ENCODE data around the gene PTPRM.

Gene PTPRM

GRCh38 chr18:7856733-7857132 lies 289.6 kb downstream of the PTPRM start:
- H3K4me3 Mint-ChIP-seq = no peak overlapping the region
- H3K27ac Mint-ChIP-seq = no peak overlapping the region
- H3K9me3 Mint-ChIP-seq = peaks cover 5% of the 10 kb centered on the region
- DNase-seq = no peak
- no peaks in the 10 kb centered on the region for H3K36me3 Mint-ChIP-seq (ENCODE audit: low read depth)
- no peak for ATAC-seq
- H3K4me1 Mint-ChIP-seq = no peaks in the 10 kb centered on the region
- H3K27me3 Mint-ChIP-seq = no peaks in the 10 kb centered on the region

GRCh38 chr18:7857562-7857961 lies 290.4 kb downstream of the PTPRM start:
- Mint-ChIP-seq H3K27ac (no peak overlapping the region), H3K9me3 (no peaks in the 10 kb centered on the region), H3K4me1 (no peaks in the 10 kb centered on the region), H3K36me3 (ENCODE audit: low read depth) (no peaks in the 10 kb centered on the region), H3K4me3 (no peak overlapping the region), H3K27me3 (no peaks in the 10 kb centered on the region)
- DNase-seq (no peak), ATAC-seq (no peak)

- H3K9me3 Mint-ChIP-seq = no peaks in the 10 kb centered on the region
- no peaks in the 10 kb centered on the region for H3K36me3 Mint-ChIP-seq (ENCODE audit: low read depth)
- no peak overlapping the region for H3K27ac Mint-ChIP-seq
- no peaks in the 10 kb centered on the region for H3K27me3 Mint-ChIP-seq
- no peaks in the 10 kb centered on the region for H3K4me1 Mint-ChIP-seq
- DNase-seq (no peak), ATAC-seq (no peak)
- H3K4me3 Mint-ChIP-seq = no peak overlapping the region
These were observed 292.0 kb downstream of the PTPRM start for GRCh38 chr18:7859122-7859521.

- Mint-ChIP-seq H3K36me3 (ENCODE audit: low read depth) (no peaks in the 10 kb centered on the region), H3K9me3 (peaks cover 7% of the 10 kb centered on the region), H3K4me1 (no peaks in the 10 kb centered on the region), H3K4me3 (no peak overlapping the region), H3K27me3 (peaks cover 2% of the 10 kb centered on the region), H3K27ac (no peak overlapping the region)
- DNase-seq (no peak), ATAC-seq (no peak)
These were observed 303.1 kb downstream of the PTPRM start for GRCh38 chr18:7870266-7870665.

DNA sequence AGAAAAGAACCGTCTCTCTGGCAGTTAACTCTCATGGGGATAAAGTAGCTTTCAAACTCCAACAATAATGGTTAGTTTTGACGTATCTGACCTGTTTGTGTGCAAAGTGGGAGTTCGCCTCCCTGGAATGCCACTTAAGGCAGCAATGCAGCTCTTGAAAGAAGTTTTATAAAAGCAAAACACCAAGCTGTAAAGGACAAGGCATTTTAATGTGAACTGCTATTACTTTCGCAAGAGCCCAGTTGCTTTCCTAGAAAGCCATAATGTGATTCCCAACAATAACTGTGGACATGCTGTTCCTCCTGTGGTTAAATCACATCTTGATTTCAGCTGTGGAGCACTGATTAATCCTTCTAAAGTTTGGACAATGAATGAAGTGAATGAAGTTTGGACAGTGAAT lies 303.7 kb downstream of the PTPRM start:
- Mint-ChIP-seq H3K36me3 (ENCODE audit: low read depth) (no peaks in the 10 kb centered on the region), H3K4me3 (no peak overlapping the region), H3K27ac (no peak overlapping the region), H3K4me1 (no peaks in the 10 kb centered on the region), H3K27me3 (peaks cover 2% of the 10 kb centered on the region), H3K9me3 (peaks cover 7% of the 10 kb centered on the region)
- ATAC-seq (no peak), DNase-seq (no peak)

- Mint-ChIP-seq H3K27me3 (peaks cover 2% of the 10 kb centered on the region), H3K36me3 (ENCODE audit: low read depth) (no peaks in the 10 kb centered on the region), H3K27ac (no peak overlapping the region), H3K4me1 (no peaks in the 10 kb centered on the region), H3K9me3 (peaks cover 4% of the 10 kb centered on the region), H3K4me3 (no peak overlapping the region)
- no peak for DNase-seq
- no peak for ATAC-seq
These were observed 304.7 kb downstream of the PTPRM start for GRCh38 chr18:7871560-7872456.

- no peak for ATAC-seq
These were observed 305.5 kb downstream of the PTPRM start for GRCh38 chr18:7872569-7872968.

DNA sequence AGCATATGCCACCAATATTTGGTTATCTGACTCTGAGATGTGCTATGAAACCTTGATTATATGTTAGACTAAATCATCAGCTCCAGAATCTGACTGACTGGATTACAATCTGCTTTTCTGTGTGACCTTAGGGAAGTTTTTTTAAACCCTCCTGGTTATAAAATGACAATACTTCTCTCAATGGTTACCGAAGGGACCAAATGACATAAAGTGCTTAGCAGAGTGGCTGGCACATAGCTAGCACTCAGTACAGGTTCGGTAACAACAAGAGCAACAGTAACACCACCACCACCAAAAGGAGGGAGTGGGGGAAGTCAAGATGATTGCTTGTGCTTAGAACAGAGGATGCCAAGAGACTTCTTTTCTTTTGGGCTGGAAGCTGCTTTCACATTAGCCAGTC lies 306.2 kb downstream of the PTPRM start:
- Mint-ChIP-seq H3K9me3 (peaks cover 4% of the 10 kb centered on the region), H3K4me1 (no peaks in the 10 kb centered on the region), H3K27ac (no peak overlapping the region), H3K4me3 (no peak overlapping the region), H3K36me3 (ENCODE audit: low read depth) (no peaks in the 10 kb centered on the region), H3K27me3 (peaks cover 2% of the 10 kb centered on the region)
- DNase-seq (no peak), ATAC-seq (no peak)

More at GRCh38 chr18:7872569-7872968, 305.5 kb downstream of the PTPRM start:
- no peak overlapping the region for H3K27ac Mint-ChIP-seq
- no peak overlapping the region for H3K4me3 Mint-ChIP-seq
- H3K27me3 Mint-ChIP-seq = peaks cover 2% of the 10 kb centered on the region
- DNase-seq = no peak
- no peaks in the 10 kb centered on the region for H3K36me3 Mint-ChIP-seq (ENCODE audit: low read depth)
- no peaks in the 10 kb centered on the region for H3K4me1 Mint-ChIP-seq
- H3K9me3 Mint-ChIP-seq = peaks cover 4% of the 10 kb centered on the region

- H3K4me3 Mint-ChIP-seq = no peak overlapping the region
These were observed 309.4 kb downstream of the PTPRM start for GRCh38 chr18:7876354-7877104.

DNA sequence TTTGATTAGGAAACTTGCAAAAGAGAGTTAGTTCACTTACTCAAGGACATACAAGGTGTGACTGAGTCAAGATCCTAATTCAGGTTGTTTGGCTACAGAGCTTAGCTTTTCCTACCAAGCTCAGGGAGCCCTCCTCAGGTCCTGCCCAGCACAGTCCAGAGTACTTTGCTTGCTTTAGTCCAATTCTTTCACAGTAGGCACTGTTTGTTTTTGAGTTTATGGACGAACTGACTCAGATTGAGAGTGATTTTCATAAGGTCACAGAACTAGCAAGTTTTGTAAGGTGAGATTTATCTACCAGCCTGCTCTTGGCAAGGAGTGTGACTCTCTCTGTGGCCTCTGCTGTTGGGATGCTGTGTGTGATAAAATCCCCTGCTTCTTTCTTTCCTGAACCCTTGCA lies 310.5 kb downstream of the PTPRM start:
- ATAC-seq (no peak), DNase-seq (no peak)
- Mint-ChIP-seq H3K4me1 (no peaks in the 10 kb centered on the region), H3K27ac (no peak overlapping the region), H3K9me3 (peaks cover 4% of the 10 kb centered on the region), H3K4me3 (no peak overlapping the region), H3K36me3 (ENCODE audit: low read depth) (no peaks in the 10 kb centered on the region), H3K27me3 (peaks cover 2% of the 10 kb centered on the region)

More at GRCh38 chr18:7876354-7877104, 309.4 kb downstream of the PTPRM start:
- Mint-ChIP-seq H3K4me1 (no peaks in the 10 kb centered on the region), H3K27me3 (peaks cover 2% of the 10 kb centered on the region), H3K36me3 (ENCODE audit: low read depth) (no peaks in the 10 kb centered on the region), H3K27ac (no peak overlapping the region), H3K9me3 (peaks cover 4% of the 10 kb centered on the region)
- DNase-seq (no peak), ATAC-seq (no peak)

DNA sequence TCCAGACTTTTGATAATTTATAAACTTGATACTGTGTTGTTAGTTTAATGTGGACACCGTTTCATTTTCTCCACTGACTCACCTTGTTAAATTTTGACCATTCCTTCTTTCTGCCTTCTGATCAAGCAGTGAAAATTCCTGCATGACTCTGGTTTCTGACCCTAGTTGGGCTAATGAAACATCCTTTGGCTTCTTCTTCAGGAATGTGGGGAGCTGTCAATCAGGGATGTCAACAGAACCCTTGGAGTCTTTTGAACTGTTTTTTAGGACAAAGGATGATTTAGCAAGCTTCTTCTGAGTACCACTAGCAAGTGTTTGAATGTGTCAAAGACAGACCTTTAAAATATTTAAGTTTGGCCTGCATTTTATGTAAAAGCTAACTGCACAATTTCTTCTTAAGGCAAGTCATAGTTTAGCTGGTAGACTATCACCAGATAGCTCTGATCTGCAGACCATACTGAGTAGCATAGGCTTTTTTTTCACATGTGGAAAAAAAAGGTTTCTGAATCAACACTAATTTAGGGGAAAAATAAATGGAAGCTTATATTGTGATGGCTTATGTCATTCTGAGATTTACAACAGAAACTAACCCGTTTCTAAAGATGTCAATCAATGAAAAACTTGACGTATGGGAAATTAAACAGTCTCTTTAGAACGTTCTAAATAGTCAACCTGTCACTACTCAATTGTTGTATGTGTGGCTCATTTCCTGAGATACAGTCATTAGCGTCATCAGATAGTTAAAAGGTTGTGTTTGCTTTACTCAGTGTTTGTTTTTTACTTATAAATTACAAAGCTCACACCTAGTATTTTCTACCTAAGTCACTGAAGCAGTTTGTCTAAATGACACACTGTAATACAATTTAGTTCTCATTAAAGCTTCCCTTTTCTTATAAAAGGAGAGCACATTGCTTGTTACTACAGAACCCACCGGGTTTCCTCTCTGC lies 311.4 kb downstream of the PTPRM start:
- no peak overlapping the region for H3K27ac Mint-ChIP-seq
- no peak for DNase-seq
- ATAC-seq = no peak

GRCh38 chr18:7879717-7880116 lies 312.6 kb downstream of the PTPRM start:
- Mint-ChIP-seq H3K4me1 (no peaks in the 10 kb centered on the region), H3K4me3 (no peak overlapping the region), H3K27ac (no peak overlapping the region), H3K9me3 (peaks cover 4% of the 10 kb centered on the region), H3K27me3 (no peaks in the 10 kb centered on the region), H3K36me3 (ENCODE audit: low read depth) (no peaks in the 10 kb centered on the region)
- DNase-seq (no peak), ATAC-seq (no peak)

More for the DNA sequence above, 311.4 kb downstream of the PTPRM start:
- Mint-ChIP-seq H3K9me3 (peaks cover 4% of the 10 kb centered on the region), H3K36me3 (ENCODE audit: low read depth) (no peaks in the 10 kb centered on the region), H3K27me3 (peaks cover 2% of the 10 kb centered on the region), H3K4me1 (no peaks in the 10 kb centered on the region), H3K4me3 (no peak overlapping the region)

DNA sequence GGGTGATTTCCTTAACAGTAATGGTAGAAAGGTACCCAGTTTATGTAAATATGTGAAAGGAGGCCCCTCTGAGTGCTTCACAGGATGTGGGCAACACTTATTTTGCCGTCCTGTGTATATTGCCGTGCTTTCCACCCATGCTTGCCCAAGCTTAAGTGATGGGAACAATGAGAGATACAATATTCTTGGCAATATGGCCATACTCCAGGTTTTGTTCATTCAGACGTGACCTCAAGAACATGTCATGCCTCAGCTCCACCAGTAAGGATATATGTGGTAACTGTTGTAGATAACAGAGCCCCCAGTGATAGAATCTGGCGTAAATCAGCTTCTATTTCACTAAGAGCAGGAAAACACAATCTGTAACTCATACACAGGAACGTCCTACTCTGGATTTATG lies 318.7 kb downstream of the PTPRM start:
- no peaks in the 10 kb centered on the region for H3K9me3 Mint-ChIP-seq
- H3K4me1 Mint-ChIP-seq = no peaks in the 10 kb centered on the region
- no peak for DNase-seq
- H3K4me3 Mint-ChIP-seq = no peak overlapping the region
- H3K27me3 Mint-ChIP-seq = no peaks in the 10 kb centered on the region
- H3K27ac Mint-ChIP-seq = no peak overlapping the region
- no peaks in the 10 kb centered on the region for H3K36me3 Mint-ChIP-seq (ENCODE audit: low read depth)
- ATAC-seq = no peak

DNA sequence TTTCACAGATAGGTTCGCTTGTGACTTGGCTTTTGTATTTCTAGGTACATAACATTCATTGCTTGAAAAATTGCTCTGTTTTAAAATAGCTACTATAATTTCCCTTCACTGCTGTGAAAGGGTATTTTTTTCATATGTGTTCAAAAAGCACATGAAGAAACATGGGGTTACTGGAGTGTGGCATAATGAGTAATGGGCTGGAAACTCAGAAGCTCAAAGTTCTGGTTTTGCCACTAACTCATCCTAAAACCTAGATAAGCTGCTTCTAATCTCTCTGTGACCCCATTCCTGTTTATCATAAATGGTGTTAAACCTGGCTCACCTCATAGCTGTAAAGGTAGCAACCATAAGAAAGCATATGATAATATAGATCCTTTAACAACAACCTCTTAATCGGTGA lies 319.3 kb downstream of the PTPRM start:
- H3K9me3 Mint-ChIP-seq = no peaks in the 10 kb centered on the region

More for the DNA sequence above, 319.3 kb downstream of the PTPRM start:
- no peak overlapping the region for H3K27ac Mint-ChIP-seq
- no peak for ATAC-seq
- no peak overlapping the region for H3K4me3 Mint-ChIP-seq
- no peaks in the 10 kb centered on the region for H3K4me1 Mint-ChIP-seq
- no peaks in the 10 kb centered on the region for H3K27me3 Mint-ChIP-seq
- DNase-seq = no peak
- H3K36me3 Mint-ChIP-seq (ENCODE audit: low read depth) = no peaks in the 10 kb centered on the region

Data from activated naive CD8-positive, alpha-beta T cell treated with anti-CD3 and anti-CD28 coated beads, Interleukin-2, amount 50 U/mL, for 24 hours (primary cell).